Transverse colon (tissue), 3 donors: ENCODE measurements around the gene WDR76.

ENCODE experiments used
- POLR2A ChIP-seq: fragments of 450-650 bp; IDR thresholded peaks from one replicate; pipeline ENCODE4 v1.6.1; 2016; ENCODE audit warnings: antibody characterized with exemption, mild to moderate bottlenecking, moderate library complexity
- TF ChIP-seq, protein P1 (sequence below), 5 experiments: fragments of 200-600 bp in 3 of 5; fragments of 450-650 bp in 2 of 5; sonication (generic) in 3 of 5; IDR thresholded peaks; 1 replicate in 2 of 5; 2 replicates in 3 of 5; pipeline ENCODE4 v1.5.1; 2016 to 2017; ENCODE audit warnings: antibody characterized with exemption in 5 of 5, inconsistent platforms in 3 of 5, mild to moderate bottlenecking in 2 of 5, moderate library complexity in 1 of 5

DNA sequence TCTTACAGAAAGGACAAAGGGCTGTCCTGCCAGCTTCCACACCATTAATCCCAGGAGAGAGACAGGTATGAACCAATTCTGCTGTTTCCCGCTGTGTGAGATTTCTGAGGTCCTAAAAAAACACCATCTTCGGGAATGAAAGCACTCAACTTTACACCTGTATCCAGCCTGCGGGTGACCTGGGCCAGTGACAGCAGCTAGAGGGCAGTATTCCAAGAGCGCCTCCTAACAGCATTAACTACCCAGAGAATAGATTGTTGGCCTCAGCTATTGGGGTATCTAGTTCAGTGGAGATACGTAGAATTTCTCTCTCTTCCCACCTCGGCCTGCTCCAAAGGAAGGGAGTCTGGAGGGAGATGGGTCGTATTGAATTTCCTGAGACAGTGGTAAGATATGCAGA, 55.1 kb downstream of the WDR76 start:
- no peak for TF ChIP-seq POLR2A
- TF ChIP-seq, protein P1, sequence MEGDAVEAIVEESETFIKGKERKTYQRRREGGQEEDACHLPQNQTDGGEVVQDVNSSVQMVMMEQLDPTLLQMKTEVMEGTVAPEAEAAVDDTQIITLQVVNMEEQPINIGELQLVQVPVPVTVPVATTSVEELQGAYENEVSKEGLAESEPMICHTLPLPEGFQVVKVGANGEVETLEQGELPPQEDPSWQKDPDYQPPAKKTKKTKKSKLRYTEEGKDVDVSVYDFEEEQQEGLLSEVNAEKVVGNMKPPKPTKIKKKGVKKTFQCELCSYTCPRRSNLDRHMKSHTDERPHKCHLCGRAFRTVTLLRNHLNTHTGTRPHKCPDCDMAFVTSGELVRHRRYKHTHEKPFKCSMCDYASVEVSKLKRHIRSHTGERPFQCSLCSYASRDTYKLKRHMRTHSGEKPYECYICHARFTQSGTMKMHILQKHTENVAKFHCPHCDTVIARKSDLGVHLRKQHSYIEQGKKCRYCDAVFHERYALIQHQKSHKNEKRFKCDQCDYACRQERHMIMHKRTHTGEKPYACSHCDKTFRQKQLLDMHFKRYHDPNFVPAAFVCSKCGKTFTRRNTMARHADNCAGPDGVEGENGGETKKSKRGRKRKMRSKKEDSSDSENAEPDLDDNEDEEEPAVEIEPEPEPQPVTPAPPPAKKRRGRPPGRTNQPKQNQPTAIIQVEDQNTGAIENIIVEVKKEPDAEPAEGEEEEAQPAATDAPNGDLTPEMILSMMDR (IDR thresholded peaks at IDR 0.05): peak in 2 of 5 experiments; percentile 32
